ENCODE results near the gene IFNE. TPM values are rescaled to one million over a fixed set of nuclear protein-coding genes. Genes with fewer than 3 reads are reported as not detected.

The IFNE gene
- total RNA-seq = 1 to 10 TPM in 1 of 4 donors, not detected in 3; 1.9 TPM

DNA sequence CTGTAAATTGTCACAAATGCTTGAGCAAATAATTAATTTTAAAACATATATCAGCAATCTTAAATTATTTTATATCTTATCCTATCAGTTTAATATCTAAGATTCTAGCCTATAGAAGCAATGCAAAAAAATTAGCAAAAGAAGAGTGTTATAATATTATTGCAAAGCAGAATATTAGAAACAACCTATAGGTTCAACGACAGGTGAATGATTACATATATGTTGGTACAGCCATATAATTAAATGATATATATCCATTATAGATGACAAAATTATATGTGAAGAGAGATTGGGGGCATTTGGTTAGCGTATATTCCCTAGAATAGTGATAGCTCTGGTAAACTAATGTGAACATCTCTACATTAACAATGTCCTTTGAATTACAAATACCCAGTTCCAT is at the start of gene IFNE:
Gene IFNE, minus strand, starts transcription at position 101 of the 400 bp plus-strand sequence. CDS start 619 bp downstream, outside the sequence.
- no peaks in the 10 kb centered on the region for H3K27me3 ChIP-seq
- H3K9me3 ChIP-seq = no peaks in the 10 kb centered on the region
- no peak within 1 kb of the TSS for H3K4me3 ChIP-seq
- TF ChIP-seq POLR2A (IDR thresholded peaks at IDR 0.05) (no peak), CTCF (IDR thresholded peaks at IDR 0.05) (no peak)
- no peaks in the 10 kb centered on the region for H3K36me3 ChIP-seq
- intact Hi-C loops (cut with DNase I; ENCODE audit: low total_unique reads) = no loop called here
- no peak within 1 kb of the TSS for H3K27ac ChIP-seq
- DNase-seq = no peak
- no peaks in the 10 kb centered on the region for H3K4me1 ChIP-seq

GRCh38 chr9:21528123-21528808 is 46.2 kb upstream of the IFNE start:
- no peak for TF ChIP-seq POLR2A (IDR thresholded peaks at IDR 0.05)
- no peak for TF ChIP-seq CTCF (IDR thresholded peaks at IDR 0.05)
- Histone ChIP-seq H3K9me3 (no peaks in the 10 kb centered on the region), H3K27me3 (no peaks in the 10 kb centered on the region), H3K4me1 (no peaks in the 10 kb centered on the region), H3K4me3 (no peak overlapping the region), H3K27ac (no peak overlapping the region), H3K36me3 (no peaks in the 10 kb centered on the region)
- DNase-seq = no peak
- intact Hi-C loops (cut with DNase I; ENCODE audit: low total_unique reads) = no loop called here

DNA sequence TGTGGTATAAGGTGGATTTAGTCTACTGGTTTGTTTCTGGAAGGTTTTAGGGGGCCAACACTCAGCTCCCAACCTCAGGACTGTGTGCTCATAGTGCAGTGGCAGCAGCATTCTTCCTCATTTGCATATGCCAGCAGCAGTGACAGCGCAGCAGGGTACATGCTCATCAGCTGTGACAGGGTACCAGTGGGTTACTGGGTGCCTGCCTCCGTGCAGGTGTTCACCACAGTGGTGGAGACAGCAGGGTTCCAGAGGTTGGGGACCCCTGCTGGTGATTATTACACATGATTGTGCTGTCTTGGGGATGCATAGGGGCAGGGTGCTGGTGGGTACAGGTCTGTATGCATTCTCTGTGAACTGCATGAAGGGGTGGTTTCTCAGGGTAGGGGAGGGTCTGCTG is 45.5 kb upstream of the IFNE start:
- Histone ChIP-seq H3K4me3 (no peak overlapping the region), H3K36me3 (no peaks in the 10 kb centered on the region), H3K9me3 (no peaks in the 10 kb centered on the region), H3K27me3 (no peaks in the 10 kb centered on the region), H3K4me1 (no peaks in the 10 kb centered on the region), H3K27ac (no peak overlapping the region)
- no peak for TF ChIP-seq POLR2A (IDR thresholded peaks at IDR 0.05)
- no peak for TF ChIP-seq CTCF (IDR thresholded peaks at IDR 0.05)
- DNase-seq = no peak
- intact Hi-C loops (cut with DNase I; ENCODE audit: low total_unique reads) = no loop called here

DNA sequence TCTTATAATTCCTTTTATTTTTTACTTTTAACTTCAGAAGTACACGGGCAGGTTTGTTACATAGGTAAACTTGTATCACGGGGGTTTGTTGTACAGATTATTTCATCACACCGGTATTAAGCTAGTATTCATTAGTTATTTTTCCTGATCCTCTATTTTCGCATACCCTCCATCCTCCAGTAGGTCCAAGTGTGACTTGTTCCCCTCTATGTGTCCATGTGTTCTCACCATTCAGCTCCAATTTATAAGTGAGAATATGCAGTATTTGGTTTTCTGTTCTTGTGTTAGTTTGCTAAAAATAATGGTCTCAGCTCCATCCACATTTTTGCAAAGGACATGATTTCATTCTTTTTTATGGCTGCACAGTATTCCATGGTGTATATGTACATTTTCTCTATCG is 43.1 kb upstream of the IFNE start:
- no peak for DNase-seq
- H3K4me1 ChIP-seq = no peaks in the 10 kb centered on the region
- H3K36me3 ChIP-seq = no peaks in the 10 kb centered on the region
- no peak overlapping the region for H3K4me3 ChIP-seq
- intact Hi-C loops (cut with DNase I; ENCODE audit: low total_unique reads) = no loop called here
- no peaks in the 10 kb centered on the region for H3K9me3 ChIP-seq
- no peak overlapping the region for H3K27ac ChIP-seq
- no peaks in the 10 kb centered on the region for H3K27me3 ChIP-seq
- no peak for TF ChIP-seq POLR2A (IDR thresholded peaks at IDR 0.05)
- no peak for TF ChIP-seq CTCF (IDR thresholded peaks at IDR 0.05)

DNA sequence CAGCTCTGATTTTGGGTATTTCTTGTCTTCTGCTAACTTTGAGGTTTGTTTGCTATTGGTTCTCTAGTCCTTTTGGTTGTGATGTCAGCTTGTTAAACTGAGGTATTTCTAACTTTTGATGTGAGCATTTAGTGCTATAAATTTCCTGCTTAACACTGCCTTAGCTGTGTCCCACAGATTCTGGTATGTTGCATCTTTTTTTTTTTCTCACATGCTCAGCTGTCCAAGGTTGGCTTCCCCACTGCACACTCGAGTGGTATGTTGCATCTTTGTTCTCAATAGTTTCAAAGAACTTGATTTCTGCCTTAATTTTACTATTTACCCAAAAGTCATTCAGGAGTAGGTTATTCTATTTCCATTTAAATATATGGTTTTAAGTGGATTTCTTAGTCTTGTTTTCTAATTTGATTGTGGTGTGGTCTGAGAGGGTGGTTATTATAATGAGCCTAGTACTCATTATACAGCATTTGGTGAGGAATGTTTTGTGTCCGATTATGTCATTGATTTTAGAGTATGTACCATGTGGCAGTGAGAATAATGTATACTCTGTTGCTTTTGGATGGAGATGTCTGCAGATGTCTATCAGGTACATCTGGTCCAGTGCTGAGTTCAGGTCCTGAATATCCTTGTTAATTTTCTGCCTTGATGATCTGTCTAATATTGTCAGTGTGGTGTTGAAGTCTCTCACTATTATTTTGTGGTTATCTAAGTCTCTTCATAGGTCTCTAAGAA is 42.2 kb upstream of the IFNE start:
- Histone ChIP-seq H3K4me3 (no peak overlapping the region), H3K4me1 (no peaks in the 10 kb centered on the region), H3K27me3 (no peaks in the 10 kb centered on the region), H3K9me3 (no peaks in the 10 kb centered on the region), H3K27ac (no peak overlapping the region), H3K36me3 (no peaks in the 10 kb centered on the region)
- TF ChIP-seq POLR2A (IDR thresholded peaks at IDR 0.05) = no peak
- TF ChIP-seq CTCF (IDR thresholded peaks at IDR 0.05) = no peak
- DNase-seq = no peak
- intact Hi-C loops (cut with DNase I; ENCODE audit: low total_unique reads) = no loop called here

Data from uterus (tissue), 4 donors.